Measurements from ENCODE around the gene SCN8A.

GRCh38 chr12:51829011-51829481 lies 238.0 kb downstream of the SCN8A start:
- TF ChIP-seq, protein P1, sequence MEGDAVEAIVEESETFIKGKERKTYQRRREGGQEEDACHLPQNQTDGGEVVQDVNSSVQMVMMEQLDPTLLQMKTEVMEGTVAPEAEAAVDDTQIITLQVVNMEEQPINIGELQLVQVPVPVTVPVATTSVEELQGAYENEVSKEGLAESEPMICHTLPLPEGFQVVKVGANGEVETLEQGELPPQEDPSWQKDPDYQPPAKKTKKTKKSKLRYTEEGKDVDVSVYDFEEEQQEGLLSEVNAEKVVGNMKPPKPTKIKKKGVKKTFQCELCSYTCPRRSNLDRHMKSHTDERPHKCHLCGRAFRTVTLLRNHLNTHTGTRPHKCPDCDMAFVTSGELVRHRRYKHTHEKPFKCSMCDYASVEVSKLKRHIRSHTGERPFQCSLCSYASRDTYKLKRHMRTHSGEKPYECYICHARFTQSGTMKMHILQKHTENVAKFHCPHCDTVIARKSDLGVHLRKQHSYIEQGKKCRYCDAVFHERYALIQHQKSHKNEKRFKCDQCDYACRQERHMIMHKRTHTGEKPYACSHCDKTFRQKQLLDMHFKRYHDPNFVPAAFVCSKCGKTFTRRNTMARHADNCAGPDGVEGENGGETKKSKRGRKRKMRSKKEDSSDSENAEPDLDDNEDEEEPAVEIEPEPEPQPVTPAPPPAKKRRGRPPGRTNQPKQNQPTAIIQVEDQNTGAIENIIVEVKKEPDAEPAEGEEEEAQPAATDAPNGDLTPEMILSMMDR (IDR thresholded peaks at IDR 0.05; ENCODE audit: extremely low read depth in 1 of 2, insufficient read depth in 1 of 2, low read depth in 1 of 2, low read length in 2 of 2): no peak
- TF ChIP-seq POLR2A (IDR thresholded peaks at IDR 0.05; ENCODE audit: low read depth, low read length): no peak
- TF ChIP-seq EZH2 (IDR thresholded peaks at IDR 0.05; ENCODE audit: borderline replicate concordance, low read depth, low read length, severe bottlenecking): no peak
- no peak for TF ChIP-seq FOS (IDR thresholded peaks at IDR 0.05; ENCODE audit: borderline replicate concordance, insufficient read depth, low read length)
- TF ChIP-seq MYC (IDR thresholded peaks at IDR 0.05; ENCODE audit: low read depth, low read length): no peak
- TF ChIP-seq POLR2AphosphoS5 (IDR thresholded peaks at IDR 0.05; ENCODE audit: insufficient read depth, low read depth, low read length): no peak
- TF ChIP-seq JUN (IDR thresholded peaks at IDR 0.05; ENCODE audit: borderline replicate concordance, insufficient read depth, insufficient read length, low read depth): no peak
- TF ChIP-seq, protein P2, sequence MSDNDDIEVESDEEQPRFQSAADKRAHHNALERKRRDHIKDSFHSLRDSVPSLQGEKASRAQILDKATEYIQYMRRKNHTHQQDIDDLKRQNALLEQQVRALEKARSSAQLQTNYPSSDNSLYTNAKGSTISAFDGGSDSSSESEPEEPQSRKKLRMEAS (IDR thresholded peaks at IDR 0.05; ENCODE audit: insufficient read depth, insufficient read length): no peak
- no peak for TF ChIP-seq GATA2 (IDR thresholded peaks at IDR 0.05; ENCODE audit: insufficient read depth, insufficient read length, low read depth, low read length)

All from endothelial cell of umbilical vein (primary cell).